AG09309 (cell line): ENCODE measurements around the gene DHRS13.

Experiments used
- DNase-seq: peaks from one replicate; pipeline ENCODE4 v3.0.0-alpha.2; 2010; ENCODE audit warnings: low read depth
- H3K4me3 ChIP-seq: 2 replicates; pipeline ENCODE4 v1.5.1; 2011; ENCODE audit warnings: mild to moderate bottlenecking, low read depth, low read length, moderate library complexity; ENCODE audit not compliant: control insufficient read depth
- CTCF ChIP-seq: IDR thresholded peaks from 2 replicates; pipeline ENCODE4 v1.5.1; 2011; ENCODE audit warnings: mild to moderate bottlenecking, low read depth, low read length, inconsistent platforms; ENCODE audit not compliant: insufficient read depth, control insufficient read depth; ENCODE audit errors: missing control alignments

Gene DHRS13

GRCh38 chr17:28883967-28884702 lies 18.7 kb downstream of the DHRS13 start:
- no peak for TF ChIP-seq CTCF
- DNase-seq: no peak
- no peak overlapping the region for H3K4me3 ChIP-seq

- no peak for DNase-seq
- no peak overlapping the region for H3K4me3 ChIP-seq
- TF ChIP-seq CTCF: no peak
Measured at GRCh38 chr17:28882154-28882895, 20.6 kb downstream of the DHRS13 start.

- no peak for DNase-seq
- TF ChIP-seq CTCF: no peak
- H3K4me3 ChIP-seq: no peak overlapping the region
Measured at GRCh38 chr17:28881533-28882056, 21.3 kb downstream of the DHRS13 start.

- no peak for DNase-seq
- H3K4me3 ChIP-seq: no peak overlapping the region
- no peak for TF ChIP-seq CTCF
Measured at GRCh38 chr17:28880572-28880945, 22.3 kb downstream of the DHRS13 start.

GRCh38 chr17:28879886-28880571 lies 22.9 kb downstream of the DHRS13 start:
- TF ChIP-seq CTCF: no peak
- no peak for DNase-seq
- no peak overlapping the region for H3K4me3 ChIP-seq

GRCh38 chr17:28878981-28879380 lies 23.9 kb downstream of the DHRS13 start:
- peak; percentile 48 for TF ChIP-seq CTCF
- H3K4me3 ChIP-seq: no peak overlapping the region
- DNase-seq: no peak
